Measurements from ENCODE around the gene MEIS1.

The MEIS1 gene

GRCh38 chr2:66457545-66457944 lies 22.6 kb downstream of the MEIS1 start:
- H3K4me1 ChIP-seq (ENCODE audit: control insufficient read depth, insufficient read depth, low read length): no peaks in the 10 kb centered on the region
- H3K4me3 ChIP-seq (ENCODE audit: low read length): no peak overlapping the region
- no peak for DNase-seq (ENCODE audit: low read depth, low spot score)
- no peaks in the 10 kb centered on the region for H3K9me3 ChIP-seq (ENCODE audit: control insufficient read depth, insufficient read depth, low read length)
- WGBS (ENCODE audit: insufficient coverage, insufficient read length): no CpG with 5 or more reads among the region's 6 CpGs
- no peak overlapping the region for H3K27ac ChIP-seq (ENCODE audit: low read length)
- no peaks in the 10 kb centered on the region for H3K36me3 ChIP-seq (ENCODE audit: control insufficient read depth, insufficient read depth, low read length)
- H3K27me3 ChIP-seq (ENCODE audit: control insufficient read depth, insufficient read depth, low read length): no peaks in the 10 kb centered on the region

GRCh38 chr2:66460031-66460430 lies 25.1 kb downstream of the MEIS1 start:
- Histone ChIP-seq H3K27ac (ENCODE audit: low read length) (no peak overlapping the region), H3K36me3 (ENCODE audit: control insufficient read depth, insufficient read depth, low read length) (no peaks in the 10 kb centered on the region), H3K27me3 (ENCODE audit: control insufficient read depth, insufficient read depth, low read length) (no peaks in the 10 kb centered on the region), H3K9me3 (ENCODE audit: control insufficient read depth, insufficient read depth, low read length) (no peaks in the 10 kb centered on the region), H3K4me3 (ENCODE audit: low read length) (no peak overlapping the region), H3K4me1 (ENCODE audit: control insufficient read depth, insufficient read depth, low read length) (no peaks in the 10 kb centered on the region)
- WGBS (ENCODE audit: insufficient coverage, insufficient read length): no CpG with 5 or more reads among the region's 1 CpG
- no peak for DNase-seq (ENCODE audit: low read depth, low spot score)

- no CpG with 5 or more reads among the region's 3 CpGs for WGBS (ENCODE audit: insufficient coverage, insufficient read length)
- Histone ChIP-seq H3K27ac (ENCODE audit: low read length) (no peak overlapping the region), H3K27me3 (ENCODE audit: control insufficient read depth, insufficient read depth, low read length) (no peaks in the 10 kb centered on the region), H3K4me3 (ENCODE audit: low read length) (no peak overlapping the region), H3K9me3 (ENCODE audit: control insufficient read depth, insufficient read depth, low read length) (no peaks in the 10 kb centered on the region), H3K4me1 (ENCODE audit: control insufficient read depth, insufficient read depth, low read length) (no peaks in the 10 kb centered on the region), H3K36me3 (ENCODE audit: control insufficient read depth, insufficient read depth, low read length) (no peaks in the 10 kb centered on the region)
- no peak for DNase-seq (ENCODE audit: low read depth, low spot score)
Measured at GRCh38 chr2:66461001-66461663, 26.2 kb downstream of the MEIS1 start.

- Histone ChIP-seq H3K27ac (ENCODE audit: low read length) (no peak overlapping the region), H3K36me3 (ENCODE audit: control insufficient read depth, insufficient read depth, low read length) (no peaks in the 10 kb centered on the region), H3K4me3 (ENCODE audit: low read length) (no peak overlapping the region), H3K4me1 (ENCODE audit: control insufficient read depth, insufficient read depth, low read length) (no peaks in the 10 kb centered on the region), H3K9me3 (ENCODE audit: control insufficient read depth, insufficient read depth, low read length) (no peaks in the 10 kb centered on the region), H3K27me3 (ENCODE audit: control insufficient read depth, insufficient read depth, low read length) (no peaks in the 10 kb centered on the region)
- DNase-seq (ENCODE audit: low read depth, low spot score): no peak
- WGBS (ENCODE audit: insufficient coverage, insufficient read length): no CpG with 5 or more reads among the region's 6 CpGs
Measured at GRCh38 chr2:66461664-66462500, 27.0 kb downstream of the MEIS1 start.

GRCh38 chr2:66462501-66462825 lies 27.5 kb downstream of the MEIS1 start:
- H3K27me3 ChIP-seq (ENCODE audit: control insufficient read depth, insufficient read depth, low read length): no peaks in the 10 kb centered on the region
- no peak for DNase-seq (ENCODE audit: low read depth, low spot score)
- H3K4me1 ChIP-seq (ENCODE audit: control insufficient read depth, insufficient read depth, low read length): no peaks in the 10 kb centered on the region
- no peaks in the 10 kb centered on the region for H3K36me3 ChIP-seq (ENCODE audit: control insufficient read depth, insufficient read depth, low read length)
- no peaks in the 10 kb centered on the region for H3K9me3 ChIP-seq (ENCODE audit: control insufficient read depth, insufficient read depth, low read length)
- H3K4me3 ChIP-seq (ENCODE audit: low read length): no peak overlapping the region
- no CpG with 5 or more reads among the region's 5 CpGs for WGBS (ENCODE audit: insufficient coverage, insufficient read length)
- H3K27ac ChIP-seq (ENCODE audit: low read length): no peak overlapping the region

GRCh38 chr2:66463206-66463755 lies 28.4 kb downstream of the MEIS1 start:
- WGBS (ENCODE audit: insufficient coverage, insufficient read length): no CpG with 5 or more reads among the region's 3 CpGs
- no peak for DNase-seq (ENCODE audit: low read depth, low spot score)
- Histone ChIP-seq H3K36me3 (ENCODE audit: control insufficient read depth, insufficient read depth, low read length) (no peaks in the 10 kb centered on the region), H3K27ac (ENCODE audit: low read length) (no peak overlapping the region), H3K4me3 (ENCODE audit: low read length) (no peak overlapping the region), H3K27me3 (ENCODE audit: control insufficient read depth, insufficient read depth, low read length) (no peaks in the 10 kb centered on the region), H3K4me1 (ENCODE audit: control insufficient read depth, insufficient read depth, low read length) (no peaks in the 10 kb centered on the region), H3K9me3 (ENCODE audit: control insufficient read depth, insufficient read depth, low read length) (no peaks in the 10 kb centered on the region)

GRCh38 chr2:66464930-66465637 lies 30.2 kb downstream of the MEIS1 start:
- no peaks in the 10 kb centered on the region for H3K36me3 ChIP-seq (ENCODE audit: control insufficient read depth, insufficient read depth, low read length)

GRCh38 chr2:66466433-66466832 lies 31.5 kb downstream of the MEIS1 start:
- WGBS (ENCODE audit: insufficient coverage, insufficient read length): no CpG with 5 or more reads among the region's 2 CpGs
- no peaks in the 10 kb centered on the region for H3K9me3 ChIP-seq (ENCODE audit: control insufficient read depth, insufficient read depth, low read length)
- DNase-seq (ENCODE audit: low read depth, low spot score): no peak
- no peaks in the 10 kb centered on the region for H3K27me3 ChIP-seq (ENCODE audit: control insufficient read depth, insufficient read depth, low read length)
- no peaks in the 10 kb centered on the region for H3K36me3 ChIP-seq (ENCODE audit: control insufficient read depth, insufficient read depth, low read length)
- no peak overlapping the region for H3K27ac ChIP-seq (ENCODE audit: low read length)
- 0 out of 2 replicates have a peak, but pooled peaks cover 1% of the 10 kb centered on the region for H3K4me1 ChIP-seq (ENCODE audit: control insufficient read depth, insufficient read depth, low read length)
- no peak overlapping the region for H3K4me3 ChIP-seq (ENCODE audit: low read length)

More at GRCh38 chr2:66464930-66465637, 30.2 kb downstream of the MEIS1 start:
- Histone ChIP-seq H3K27me3 (ENCODE audit: control insufficient read depth, insufficient read depth, low read length) (no peaks in the 10 kb centered on the region), H3K9me3 (ENCODE audit: control insufficient read depth, insufficient read depth, low read length) (no peaks in the 10 kb centered on the region), H3K4me1 (ENCODE audit: control insufficient read depth, insufficient read depth, low read length) (0 out of 2 replicates have a peak, but pooled peaks cover 1% of the 10 kb centered on the region), H3K4me3 (ENCODE audit: low read length) (no peak overlapping the region), H3K27ac (ENCODE audit: low read length) (no peak overlapping the region)
- no peak for DNase-seq (ENCODE audit: low read depth, low spot score)
- WGBS (ENCODE audit: insufficient coverage, insufficient read length): no CpG with 5 or more reads among the region's 4 CpGs

GRCh38 chr2:66467718-66468117 lies 32.8 kb downstream of the MEIS1 start:
- Histone ChIP-seq H3K4me1 (ENCODE audit: control insufficient read depth, insufficient read depth, low read length) (0 out of 2 replicates have a peak, but pooled peaks cover 1% of the 10 kb centered on the region), H3K4me3 (ENCODE audit: low read length) (no peak overlapping the region), H3K27me3 (ENCODE audit: control insufficient read depth, insufficient read depth, low read length) (no peaks in the 10 kb centered on the region), H3K9me3 (ENCODE audit: control insufficient read depth, insufficient read depth, low read length) (no peaks in the 10 kb centered on the region), H3K36me3 (ENCODE audit: control insufficient read depth, insufficient read depth, low read length) (no peaks in the 10 kb centered on the region), H3K27ac (ENCODE audit: low read length) (no peak overlapping the region)
- no peak for DNase-seq (ENCODE audit: low read depth, low spot score)

GRCh38 chr2:66469214-66469902 lies 34.4 kb downstream of the MEIS1 start:
- Histone ChIP-seq H3K9me3 (ENCODE audit: control insufficient read depth, insufficient read depth, low read length) (no peaks in the 10 kb centered on the region), H3K27me3 (ENCODE audit: control insufficient read depth, insufficient read depth, low read length) (no peaks in the 10 kb centered on the region), H3K4me1 (ENCODE audit: control insufficient read depth, insufficient read depth, low read length) (0 out of 2 replicates have a peak, but pooled peaks cover 1% of the 10 kb centered on the region), H3K4me3 (ENCODE audit: low read length) (no peak overlapping the region), H3K36me3 (ENCODE audit: control insufficient read depth, insufficient read depth, low read length) (no peaks in the 10 kb centered on the region), H3K27ac (ENCODE audit: low read length) (no peak overlapping the region)
- no peak for DNase-seq (ENCODE audit: low read depth, low spot score)
- no CpG with 5 or more reads among the region's 11 CpGs for WGBS (ENCODE audit: insufficient coverage, insufficient read length)

Data from iPS DF 6.9 (cell line).